Thoracic aorta (tissue), 2 donors: ENCODE results near the gene PPEF1. TPM values are rescaled to one million over a fixed set of nuclear protein-coding genes. Genes with fewer than 3 reads are reported as not detected.

ENCODE experiments used
- ATAC-seq: fragments of 150-250 bp; one replicate; pipeline ENCODE4 v1.8.0; 2017; ENCODE audit warnings: low read depth; ENCODE audit not compliant: insufficient number of reproducible peaks, low FRiP score
- DNase-seq: peaks from one replicate; pipeline ENCODE4 v3.0.0-alpha.2; 2020; ENCODE audit warnings: low spot score
- H3K27ac ChIP-seq, 2 donors: fragments of 200-600 bp; sonication (generic); 1 replicate in 1 of 2; 2 replicates in 1 of 2; pipeline ENCODE4 v1.5.1; 2016; ENCODE audit warnings: mild to moderate bottlenecking in 2 of 2, moderate library complexity in 2 of 2
- H3K27me3 ChIP-seq: fragments of 200-600 bp; sonication (generic); replicated peaks from 2 replicates; pipeline ENCODE4 v1.6.0; 2016; ENCODE audit warnings: mild to moderate bottlenecking; ENCODE audit not compliant: insufficient read depth
- H3K36me3 ChIP-seq: fragments of 200-600 bp; sonication (generic); one replicate; pipeline ENCODE4 v1.5.1; 2016
- H3K4me1 ChIP-seq, 2 donors: fragments of 200-600 bp; sonication (generic); 1 replicate in 1 of 2; 2 replicates in 1 of 2; pipeline versions ENCODE4 v1.5.1 to v1.6.0; 2016; ENCODE audit warnings: low read depth in 2 of 2, mild to moderate bottlenecking in 1 of 2; ENCODE audit not compliant: control insufficient read depth in 1 of 2
- H3K4me3 ChIP-seq: fragments of 200-600 bp; sonication (generic); 2 replicates; pipeline ENCODE4 v1.5.1; 2016; ENCODE audit warnings: mild to moderate bottlenecking
- H3K9me3 ChIP-seq: fragments of 200-600 bp; sonication (generic); 2 replicates; pipeline ENCODE4 v1.5.1; 2016
- total RNA-seq, 2 donors: library from RNA; depleted of rRNA; stranded (reverse); fragments of >200 nt; gene quantifications; one replicate each; pipeline versions ENCODE4 v1.1.0 to v1.2.3, GENCODE V29; 2016
- TF ChIP-seq, protein P1 (sequence below): fragments of 200-600 bp; sonication (generic); IDR thresholded peaks from one replicate; pipeline ENCODE4 v1.5.1; 2019; ENCODE audit warnings: antibody characterized with exemption

The PPEF1 gene
- total RNA-seq, 2 donors from 2014 or later = not detected

GRCh38 chrX:18677161-18677869, 30.1 kb upstream of the PPEF1 start:
- Histone ChIP-seq H3K4me1 (no peaks in the 10 kb centered on the region), H3K27me3 (no peaks in the 10 kb centered on the region), H3K9me3 (no peaks in the 10 kb centered on the region), H3K4me3 (no peak overlapping the region), H3K36me3 (no peaks in the 10 kb centered on the region), H3K27ac (no peak overlapping the region)
- ATAC-seq (no peak), DNase-seq (no peak)
- TF ChIP-seq, protein P1, sequence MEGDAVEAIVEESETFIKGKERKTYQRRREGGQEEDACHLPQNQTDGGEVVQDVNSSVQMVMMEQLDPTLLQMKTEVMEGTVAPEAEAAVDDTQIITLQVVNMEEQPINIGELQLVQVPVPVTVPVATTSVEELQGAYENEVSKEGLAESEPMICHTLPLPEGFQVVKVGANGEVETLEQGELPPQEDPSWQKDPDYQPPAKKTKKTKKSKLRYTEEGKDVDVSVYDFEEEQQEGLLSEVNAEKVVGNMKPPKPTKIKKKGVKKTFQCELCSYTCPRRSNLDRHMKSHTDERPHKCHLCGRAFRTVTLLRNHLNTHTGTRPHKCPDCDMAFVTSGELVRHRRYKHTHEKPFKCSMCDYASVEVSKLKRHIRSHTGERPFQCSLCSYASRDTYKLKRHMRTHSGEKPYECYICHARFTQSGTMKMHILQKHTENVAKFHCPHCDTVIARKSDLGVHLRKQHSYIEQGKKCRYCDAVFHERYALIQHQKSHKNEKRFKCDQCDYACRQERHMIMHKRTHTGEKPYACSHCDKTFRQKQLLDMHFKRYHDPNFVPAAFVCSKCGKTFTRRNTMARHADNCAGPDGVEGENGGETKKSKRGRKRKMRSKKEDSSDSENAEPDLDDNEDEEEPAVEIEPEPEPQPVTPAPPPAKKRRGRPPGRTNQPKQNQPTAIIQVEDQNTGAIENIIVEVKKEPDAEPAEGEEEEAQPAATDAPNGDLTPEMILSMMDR = no peak

- DNase-seq = no peak
- no peak for ATAC-seq
- Histone ChIP-seq H3K27ac (no peak overlapping the region), H3K4me3 (no peak overlapping the region), H3K36me3 (no peaks in the 10 kb centered on the region), H3K27me3 (no peaks in the 10 kb centered on the region), H3K9me3 (no peaks in the 10 kb centered on the region), H3K4me1 (peaks cover 0 to 8% of the 10 kb centered on the region in 2 donors)
- TF ChIP-seq, protein P1 = no peak
Observed at GRCh38 chrX:18681996-18682395, 25.4 kb upstream of the PPEF1 start.

DNA sequence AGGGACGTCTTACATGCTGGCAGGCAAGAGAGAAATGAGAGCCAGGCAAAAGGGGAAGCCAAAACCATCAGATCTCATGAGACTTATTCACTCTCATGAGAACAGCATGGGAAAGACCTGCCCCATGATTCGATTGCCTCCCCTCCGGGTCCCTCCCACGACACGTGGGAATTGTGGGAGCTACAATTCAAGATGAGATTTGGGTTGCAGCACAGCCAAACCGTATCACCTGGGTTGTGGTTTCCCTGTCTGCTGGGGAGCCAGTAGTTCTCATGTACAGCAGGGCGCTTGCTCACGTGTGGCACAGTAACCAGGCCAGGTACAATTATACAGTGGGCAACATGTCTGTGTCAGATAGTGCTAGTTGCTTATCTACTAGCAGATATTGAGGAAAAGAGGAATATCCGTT, 24.5 kb upstream of the PPEF1 start:
- TF ChIP-seq, protein P1 = no peak
- ATAC-seq (no peak), DNase-seq (no peak)
- Histone ChIP-seq H3K36me3 (no peaks in the 10 kb centered on the region), H3K4me1 (peaks cover 0 to 8% of the 10 kb centered on the region in 2 donors), H3K4me3 (no peak overlapping the region), H3K27ac (no peak overlapping the region), H3K27me3 (no peaks in the 10 kb centered on the region), H3K9me3 (no peaks in the 10 kb centered on the region)

DNA sequence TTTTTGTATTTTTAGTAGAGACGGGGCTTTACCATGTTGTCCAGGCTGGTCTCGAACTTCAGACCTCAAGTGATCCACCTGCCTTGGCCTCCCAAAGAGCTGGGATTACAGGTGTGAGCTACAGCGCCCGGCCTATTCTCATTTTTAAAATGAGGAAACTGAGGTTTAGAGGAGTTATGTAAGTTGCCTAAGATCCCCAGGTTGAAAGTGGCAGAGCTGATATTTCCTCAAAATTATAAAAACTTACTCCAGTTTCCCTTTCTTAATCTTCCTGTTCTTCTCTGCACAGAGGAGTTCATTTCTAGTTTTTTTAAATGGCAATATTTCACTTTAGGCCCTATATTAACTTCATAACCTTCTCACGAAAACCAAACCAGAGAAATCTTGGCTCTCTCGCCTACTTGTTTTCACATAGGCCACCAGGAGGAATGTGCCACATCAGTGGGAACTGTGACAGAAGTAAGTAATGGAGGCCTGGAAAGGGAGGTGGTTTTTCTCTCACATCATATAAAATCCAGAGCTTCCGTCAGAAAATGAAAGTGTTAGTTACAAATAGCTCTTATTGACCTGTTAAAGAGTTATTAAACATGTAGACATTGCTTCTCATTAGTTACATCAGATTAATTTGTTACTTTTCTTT, 19.5 kb upstream of the PPEF1 start:
- no peaks in the 10 kb centered on the region for H3K9me3 ChIP-seq
- no peak overlapping the region for H3K4me3 ChIP-seq
- TF ChIP-seq, protein P1 = no peak
- H3K36me3 ChIP-seq = no peaks in the 10 kb centered on the region
- no peak for DNase-seq
- H3K27ac ChIP-seq = no peak overlapping the region
- no peaks in the 10 kb centered on the region for H3K27me3 ChIP-seq
- H3K4me1 ChIP-seq = peaks cover 0 to 8% of the 10 kb centered on the region in 2 donors
- no peak for ATAC-seq

- peaks cover 0 to under 1% of the 10 kb centered on the region in 2 donors for H3K4me1 ChIP-seq
- no peaks in the 10 kb centered on the region for H3K36me3 ChIP-seq
- no peak for ATAC-seq
- no peak overlapping the region for H3K4me3 ChIP-seq
- DNase-seq = no peak
- H3K9me3 ChIP-seq = no peaks in the 10 kb centered on the region
- no peaks in the 10 kb centered on the region for H3K27me3 ChIP-seq
- no peak overlapping the region for H3K27ac ChIP-seq
- TF ChIP-seq, protein P1 = no peak
Observed at GRCh38 chrX:18691431-18691830, 16.0 kb upstream of the PPEF1 start.
